ENCODE measurements around the gene ESR2.

DNA sequence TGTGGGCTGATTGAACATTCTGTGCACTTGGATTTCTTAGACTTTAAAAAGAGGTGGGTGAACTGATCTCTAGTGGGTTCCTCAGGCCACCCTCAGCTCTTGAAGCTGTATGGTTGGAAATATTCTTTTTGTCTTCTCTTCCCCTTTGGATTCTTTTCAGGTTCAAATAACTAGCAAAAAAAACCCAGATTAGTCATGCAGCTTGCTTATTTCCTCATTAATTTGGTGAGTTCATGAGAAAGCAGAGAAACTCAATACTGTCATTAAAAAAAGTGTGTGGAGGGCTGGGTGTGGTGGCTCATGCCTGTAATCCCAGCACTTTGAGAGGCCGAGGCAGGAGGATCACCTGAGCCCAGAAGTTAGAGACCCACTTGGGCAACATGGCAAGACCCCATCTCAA is 183.4 kb downstream of the ESR2 start:
- TF ChIP-seq, protein P1, sequence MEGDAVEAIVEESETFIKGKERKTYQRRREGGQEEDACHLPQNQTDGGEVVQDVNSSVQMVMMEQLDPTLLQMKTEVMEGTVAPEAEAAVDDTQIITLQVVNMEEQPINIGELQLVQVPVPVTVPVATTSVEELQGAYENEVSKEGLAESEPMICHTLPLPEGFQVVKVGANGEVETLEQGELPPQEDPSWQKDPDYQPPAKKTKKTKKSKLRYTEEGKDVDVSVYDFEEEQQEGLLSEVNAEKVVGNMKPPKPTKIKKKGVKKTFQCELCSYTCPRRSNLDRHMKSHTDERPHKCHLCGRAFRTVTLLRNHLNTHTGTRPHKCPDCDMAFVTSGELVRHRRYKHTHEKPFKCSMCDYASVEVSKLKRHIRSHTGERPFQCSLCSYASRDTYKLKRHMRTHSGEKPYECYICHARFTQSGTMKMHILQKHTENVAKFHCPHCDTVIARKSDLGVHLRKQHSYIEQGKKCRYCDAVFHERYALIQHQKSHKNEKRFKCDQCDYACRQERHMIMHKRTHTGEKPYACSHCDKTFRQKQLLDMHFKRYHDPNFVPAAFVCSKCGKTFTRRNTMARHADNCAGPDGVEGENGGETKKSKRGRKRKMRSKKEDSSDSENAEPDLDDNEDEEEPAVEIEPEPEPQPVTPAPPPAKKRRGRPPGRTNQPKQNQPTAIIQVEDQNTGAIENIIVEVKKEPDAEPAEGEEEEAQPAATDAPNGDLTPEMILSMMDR (IDR thresholded peaks at IDR 0.05; ENCODE audit: insufficient read depth, low read depth, low read length): no peak
- TF ChIP-seq EZH2 (IDR thresholded peaks at IDR 0.05; ENCODE audit: insufficient read depth, low read length): no peak

Measured in astrocyte (in vitro differentiated cells and primary cell).